ENCODE results near the gene CBX2.

GRCh38 chr17:79812353-79813258 lies 34.7 kb downstream of the CBX2 start:
- TF ChIP-seq CTCF (conservative IDR thresholded peaks at IDR 0.05; ENCODE audit: low read depth, low read length) (no peak), CEBPB (IDR thresholded peaks at IDR 0.05; ENCODE audit: low read depth, low read length) (no peak), RCOR1 (IDR thresholded peaks at IDR 0.05; ENCODE audit: insufficient replicate concordance, low read length) (no peak)
